Adrenal gland (tissue), 5 donors: ENCODE data around the gene WFIKKN2.

Source experiments
- CTCF ChIP-seq, 6 experiments: fragments of 450-650 bp in 4 of 6; fragments of 200-600 bp in 2 of 6; sonication (generic) in 1 of 6; IDR thresholded peaks; 1 replicate in 5 of 6; 2 replicates in 1 of 6; pipeline versions ENCODE4 v1.5.1 to v1.8.0; 2016 to 2021; ENCODE audit warnings: antibody characterized with exemption in 6 of 6, mild to moderate bottlenecking in 2 of 6, moderate library complexity in 1 of 6
- POLR2A ChIP-seq, 2 donors: fragments of 450-650 bp; IDR thresholded peaks; one replicate each; pipeline ENCODE4 v1.6.1; 2017; ENCODE audit warnings: antibody characterized with exemption in 2 of 2, mild to moderate bottlenecking in 2 of 2, moderate library complexity in 1 of 2
- donor health status: DM: no; HTN: no; CAD: no.

- TF ChIP-seq CTCF (IDR thresholded peaks at IDR 0.05), result no peak
- no peak for TF ChIP-seq POLR2A (IDR thresholded peaks at IDR 0.05)
These were observed 52.4 kb downstream of the WFIKKN2 start for GRCh38 chr17:50887705-50888245.
